ENCODE results near the gene BANF1.

The BANF1 gene

DNA sequence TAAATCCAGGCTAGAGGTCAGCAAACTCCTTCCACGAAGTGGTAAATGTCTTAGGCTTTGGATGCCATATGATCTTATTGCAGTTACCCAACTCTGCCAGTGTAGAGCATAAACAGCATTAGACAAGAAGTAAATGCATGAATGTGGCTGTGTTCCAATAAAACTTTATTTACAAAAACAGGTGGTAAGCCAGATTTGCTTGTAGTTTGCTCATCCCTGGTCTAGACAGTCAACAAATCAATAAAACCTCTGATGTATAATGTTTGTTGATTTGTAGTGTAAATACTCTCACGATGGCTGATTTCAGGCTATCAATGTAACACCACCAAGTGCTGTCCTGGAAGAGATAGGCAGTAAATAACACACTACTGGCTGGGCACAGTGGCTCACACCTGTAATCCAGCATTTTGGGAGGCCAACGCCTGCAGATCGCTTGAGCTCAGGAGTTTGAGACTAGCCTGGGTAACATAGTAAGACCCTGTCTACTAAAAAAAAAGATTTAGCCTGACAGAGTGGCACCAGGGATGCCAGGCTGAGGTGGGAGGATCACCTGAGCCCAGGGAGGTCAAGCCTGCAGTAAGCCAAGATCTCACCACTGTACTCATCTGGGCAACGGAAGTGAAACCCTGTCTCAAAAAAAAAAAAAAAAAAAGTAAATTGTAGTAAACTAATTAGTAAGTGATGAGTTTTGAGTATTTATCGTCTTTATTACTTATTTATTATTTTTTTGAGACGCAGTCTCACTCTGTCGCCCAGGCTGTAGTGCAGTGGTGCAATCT, 30.8 kb downstream of the BANF1 start:
- in situ Hi-C loops (cut with MboI; ENCODE audit: low sequenced_read_pairs, unreplicated experiment) = no loop called here
- no peak for DNase-seq (ENCODE audit: low spot score)
- TF ChIP-seq, protein P1, sequence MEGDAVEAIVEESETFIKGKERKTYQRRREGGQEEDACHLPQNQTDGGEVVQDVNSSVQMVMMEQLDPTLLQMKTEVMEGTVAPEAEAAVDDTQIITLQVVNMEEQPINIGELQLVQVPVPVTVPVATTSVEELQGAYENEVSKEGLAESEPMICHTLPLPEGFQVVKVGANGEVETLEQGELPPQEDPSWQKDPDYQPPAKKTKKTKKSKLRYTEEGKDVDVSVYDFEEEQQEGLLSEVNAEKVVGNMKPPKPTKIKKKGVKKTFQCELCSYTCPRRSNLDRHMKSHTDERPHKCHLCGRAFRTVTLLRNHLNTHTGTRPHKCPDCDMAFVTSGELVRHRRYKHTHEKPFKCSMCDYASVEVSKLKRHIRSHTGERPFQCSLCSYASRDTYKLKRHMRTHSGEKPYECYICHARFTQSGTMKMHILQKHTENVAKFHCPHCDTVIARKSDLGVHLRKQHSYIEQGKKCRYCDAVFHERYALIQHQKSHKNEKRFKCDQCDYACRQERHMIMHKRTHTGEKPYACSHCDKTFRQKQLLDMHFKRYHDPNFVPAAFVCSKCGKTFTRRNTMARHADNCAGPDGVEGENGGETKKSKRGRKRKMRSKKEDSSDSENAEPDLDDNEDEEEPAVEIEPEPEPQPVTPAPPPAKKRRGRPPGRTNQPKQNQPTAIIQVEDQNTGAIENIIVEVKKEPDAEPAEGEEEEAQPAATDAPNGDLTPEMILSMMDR (IDR thresholded peaks at IDR 0.05; ENCODE audit: borderline replicate concordance, control extremely low read depth, extremely low read depth, insufficient read depth, missing control alignments) = no peak

DNA sequence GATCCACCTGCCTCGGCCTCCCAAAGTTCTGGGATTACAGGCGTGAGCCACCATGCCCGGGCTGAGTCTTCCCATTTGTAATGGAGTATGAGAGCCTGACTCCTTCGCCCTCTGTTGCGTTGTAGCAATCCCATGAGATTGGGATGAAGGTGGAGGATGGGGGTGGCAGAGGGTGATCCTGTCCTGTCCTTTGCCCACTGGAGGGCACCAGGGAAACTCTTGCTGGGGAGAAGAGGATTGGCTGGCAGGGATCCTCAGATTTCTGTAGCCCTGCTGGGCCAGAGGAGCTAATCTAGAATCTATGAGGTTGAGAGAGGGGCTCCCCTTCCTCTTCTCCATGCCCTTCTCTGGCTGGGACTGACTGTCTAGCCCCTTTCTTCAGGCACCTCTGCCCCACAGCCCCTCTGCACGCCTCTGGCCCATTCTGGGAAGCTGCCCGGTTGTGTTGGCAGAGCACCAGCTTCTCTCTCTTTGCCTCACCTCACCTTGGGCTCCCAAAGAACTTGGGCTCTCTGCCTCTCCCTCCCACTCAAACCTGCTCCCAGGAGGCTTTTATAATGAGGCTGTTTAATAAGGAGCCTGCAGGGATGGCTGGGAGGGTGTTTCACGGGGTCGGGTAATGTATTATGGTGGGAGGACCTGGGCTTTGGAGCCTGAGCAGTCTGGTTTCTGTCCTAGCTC, 33.5 kb downstream of the BANF1 start:
- TF ChIP-seq, protein P1 (IDR thresholded peaks at IDR 0.05; ENCODE audit: borderline replicate concordance, control extremely low read depth, extremely low read depth, insufficient read depth, missing control alignments) = no peak
- DNase-seq (ENCODE audit: low spot score) = peak; percentile 16
- in situ Hi-C loops (cut with MboI; ENCODE audit: low sequenced_read_pairs, unreplicated experiment) = no loop called here

DNA sequence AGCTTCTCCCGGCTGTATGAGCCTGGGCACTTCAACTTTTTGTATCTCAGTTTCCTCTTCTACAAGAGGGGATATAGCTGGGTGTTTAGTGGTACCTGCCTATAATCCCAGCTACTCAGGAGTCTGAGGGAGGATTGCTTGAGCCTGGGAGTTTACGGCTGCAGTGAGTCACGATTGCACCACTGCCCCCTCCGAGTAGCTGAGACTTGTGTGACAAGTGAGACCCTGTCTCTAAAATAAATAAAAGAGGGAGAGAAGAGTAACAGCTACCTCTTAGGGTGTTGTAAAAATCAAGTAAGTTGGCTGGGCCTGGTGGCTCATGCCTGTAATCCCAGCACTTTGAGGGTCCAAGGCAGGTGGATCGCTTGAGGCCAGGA, 34.0 kb downstream of the BANF1 start:
- in situ Hi-C loops (cut with MboI; ENCODE audit: low sequenced_read_pairs, unreplicated experiment) = no loop called here
- TF ChIP-seq, protein P1 (IDR thresholded peaks at IDR 0.05; ENCODE audit: borderline replicate concordance, control extremely low read depth, extremely low read depth, insufficient read depth, missing control alignments) = no peak
- DNase-seq (ENCODE audit: low spot score) = no peak

DNA sequence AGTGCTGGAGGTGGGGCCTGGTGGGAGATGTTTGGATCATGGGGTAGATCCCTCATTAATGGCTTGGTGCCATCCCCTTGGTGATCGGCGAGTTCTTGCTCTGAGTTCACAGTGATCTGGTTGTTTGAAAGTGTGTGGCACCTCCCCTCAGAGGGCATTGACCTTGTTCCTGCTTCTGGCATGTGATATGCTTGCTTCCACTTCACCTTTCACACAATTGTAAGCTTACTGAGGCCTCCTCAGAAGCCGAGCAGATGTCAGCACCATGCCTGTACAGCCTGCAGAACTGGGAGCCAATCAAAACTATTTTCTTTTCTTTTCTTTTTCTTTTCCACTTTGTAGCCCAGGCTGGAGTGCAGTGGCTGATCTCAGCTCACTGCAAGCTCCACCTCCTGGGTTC, 35.0 kb downstream of the BANF1 start:
- no peak for DNase-seq (ENCODE audit: low spot score)
- TF ChIP-seq, protein P1 (IDR thresholded peaks at IDR 0.05; ENCODE audit: borderline replicate concordance, control extremely low read depth, extremely low read depth, insufficient read depth, missing control alignments) = no peak
- in situ Hi-C loops (cut with MboI; ENCODE audit: low sequenced_read_pairs, unreplicated experiment) = no loop called here

GRCh38 chr11:66039765-66040164, 37.5 kb downstream of the BANF1 start:
- in situ Hi-C loops (cut with MboI; ENCODE audit: low sequenced_read_pairs, unreplicated experiment) = no loop called here
- TF ChIP-seq, protein P1 (IDR thresholded peaks at IDR 0.05; ENCODE audit: borderline replicate concordance, control extremely low read depth, extremely low read depth, insufficient read depth, missing control alignments) = no peak
- DNase-seq (ENCODE audit: low spot score) = no peak

DNA sequence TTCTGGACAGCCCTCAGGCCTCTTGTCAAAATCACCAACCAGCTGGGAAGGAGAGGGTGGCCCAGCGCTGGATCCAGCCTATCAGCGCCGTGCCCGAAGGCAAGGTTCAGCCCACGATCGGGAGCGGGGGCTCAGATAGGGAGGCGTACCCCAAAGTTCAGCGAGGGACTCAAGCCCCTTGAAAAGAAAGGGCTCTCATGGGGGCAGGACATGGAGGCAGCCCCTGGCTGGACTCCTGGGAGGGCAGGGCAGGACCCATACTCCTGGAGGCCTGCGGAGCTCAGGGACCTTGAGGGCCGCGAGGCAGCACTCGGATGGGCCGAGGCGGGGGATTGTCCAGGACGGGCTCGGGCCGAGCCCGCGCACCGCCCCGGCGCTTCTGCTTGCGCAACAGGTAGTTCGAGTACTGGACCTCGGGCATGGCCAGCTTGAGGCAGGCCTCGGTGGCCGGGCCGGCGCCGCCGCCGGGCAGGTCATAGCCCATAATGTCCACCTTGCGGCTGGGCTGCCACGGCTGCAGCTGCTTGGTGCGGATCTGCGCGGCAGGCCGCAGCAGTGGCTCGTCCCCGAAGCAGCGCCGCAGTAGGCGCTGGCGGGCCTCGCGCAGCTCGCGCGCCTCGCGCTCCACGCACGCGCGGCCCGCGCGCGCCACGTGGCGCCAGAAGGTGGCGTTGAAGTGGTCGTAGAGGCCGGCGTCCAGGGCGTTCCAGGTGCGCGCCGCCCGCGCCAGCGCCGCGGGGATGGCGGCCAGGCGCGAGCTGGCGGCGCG, 40.1 kb downstream of the BANF1 start:
- TF ChIP-seq, protein P1 (IDR thresholded peaks at IDR 0.05; ENCODE audit: borderline replicate concordance, control extremely low read depth, extremely low read depth, insufficient read depth, missing control alignments) = no peak
- in situ Hi-C loops (cut with MboI; ENCODE audit: low sequenced_read_pairs, unreplicated experiment) = no loop called here
- no peak for DNase-seq (ENCODE audit: low spot score)

Data from GM13976 (cell line).